Measurements from ENCODE around the gene FRK. TPM values are rescaled to one million over a fixed set of nuclear protein-coding genes. Genes with fewer than 3 reads are reported as not detected.
"Not testable (repeated sequence)": the region's sequence is repeated elsewhere in the genome, so short reads cannot be mapped to it uniquely, and the experiment has no call there.

Gene FRK
- total RNA-seq, 1 donor from 2014 or later = 2.6 TPM

DNA sequence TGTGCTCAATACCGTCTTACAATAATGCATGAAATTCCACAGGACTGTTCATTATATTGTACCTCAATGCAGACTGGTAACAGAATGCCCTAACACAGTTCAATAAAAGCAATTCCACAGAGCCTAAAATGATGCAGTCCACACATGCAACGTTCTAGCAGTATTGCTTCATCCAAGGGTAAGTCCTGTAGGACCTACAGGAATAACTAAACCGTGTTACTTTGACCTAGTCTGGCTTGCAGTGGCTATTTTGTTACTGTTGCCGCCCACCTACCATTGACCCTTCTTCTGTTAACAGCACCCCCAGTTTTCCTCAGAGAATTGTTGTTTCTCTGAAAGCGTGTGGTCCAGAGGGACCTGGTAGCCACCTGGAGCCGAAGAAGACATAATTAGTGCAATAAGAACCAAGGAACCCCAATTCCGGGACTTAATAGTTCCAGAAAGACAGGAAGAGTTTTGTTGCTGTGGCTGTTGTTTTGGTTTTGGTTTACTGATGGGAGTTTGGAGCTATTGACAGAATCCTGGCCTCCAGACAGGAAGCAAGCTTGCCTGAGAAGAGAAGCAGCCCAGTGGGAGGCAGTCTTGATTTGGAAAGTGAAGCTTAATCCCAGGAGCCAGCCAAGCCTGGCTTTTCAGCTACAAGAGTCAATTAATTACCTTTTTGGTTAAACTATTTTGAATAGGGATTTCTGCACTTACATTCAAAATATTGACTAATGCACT is 91.3 kb downstream of the FRK start:
- no peak for DNase-seq (ENCODE audit: low spot score)
- intact Hi-C loops (cut with DNase I) = no loop called here

DNA sequence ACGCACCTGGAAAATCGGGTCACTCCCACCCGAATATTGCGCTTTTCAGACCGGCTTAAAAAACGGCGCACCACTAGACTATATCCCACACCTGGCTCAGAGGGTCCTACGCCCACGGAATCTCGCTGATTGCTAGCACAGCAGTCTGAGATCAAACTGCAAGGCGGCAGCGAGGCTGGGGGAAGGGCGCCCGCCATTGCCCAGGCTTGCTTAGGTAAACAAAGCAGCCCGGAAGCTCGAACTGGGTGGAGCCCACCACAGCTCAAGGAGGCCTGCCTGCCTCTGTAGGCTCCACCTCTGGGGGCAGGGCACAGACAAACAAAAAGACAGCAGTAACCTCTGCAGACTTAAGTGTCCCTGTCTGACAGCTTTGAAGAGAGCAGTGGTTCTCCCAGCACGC is 100.4 kb downstream of the FRK start:
- intact Hi-C loops (cut with DNase I); DNase-seq (ENCODE audit: low spot score): not testable (repeated sequence)

DNA sequence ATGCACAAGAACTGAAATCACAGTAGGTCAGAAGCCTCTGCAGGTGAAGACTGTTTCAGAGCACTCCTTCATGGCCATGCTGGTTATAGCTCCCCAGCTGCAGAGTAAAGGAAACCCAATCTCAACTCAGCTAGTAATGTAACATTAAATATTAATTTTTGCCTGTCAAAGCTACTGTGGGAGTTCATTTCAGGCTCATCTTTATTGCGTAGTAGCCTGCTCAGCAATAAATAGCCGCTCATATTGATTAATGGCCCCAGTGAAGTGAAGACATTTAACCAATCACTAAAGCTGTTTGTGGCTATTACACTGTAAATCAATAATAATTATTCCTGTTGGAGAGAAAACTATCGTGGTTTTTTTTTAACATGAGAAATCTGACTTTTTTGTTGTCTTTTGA is 101.7 kb downstream of the FRK start:
- intact Hi-C loops (cut with DNase I) = no loop called here
- no peak for DNase-seq (ENCODE audit: low spot score)

DNA sequence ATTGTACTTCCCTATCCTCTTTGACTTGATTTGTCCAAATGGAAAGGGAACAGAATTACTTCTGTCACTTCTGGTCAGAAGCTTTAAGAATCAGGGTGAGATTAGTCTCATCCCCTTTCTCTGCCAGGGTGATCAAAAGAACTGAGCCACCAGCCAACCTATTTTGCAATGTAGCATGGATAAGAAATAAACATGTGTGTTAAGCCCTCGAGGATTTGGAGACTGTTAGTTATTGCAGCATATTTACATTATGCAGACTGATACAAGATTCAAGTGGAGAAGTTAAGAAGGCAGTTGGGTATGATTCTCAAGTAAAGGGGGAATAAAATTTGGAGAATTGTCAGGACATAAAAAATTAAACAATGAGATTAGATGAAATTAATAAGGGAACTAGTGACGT is 106.0 kb downstream of the FRK start:
- no peak for DNase-seq (ENCODE audit: low spot score)
- intact Hi-C loops (cut with DNase I) = no loop called here

DNA sequence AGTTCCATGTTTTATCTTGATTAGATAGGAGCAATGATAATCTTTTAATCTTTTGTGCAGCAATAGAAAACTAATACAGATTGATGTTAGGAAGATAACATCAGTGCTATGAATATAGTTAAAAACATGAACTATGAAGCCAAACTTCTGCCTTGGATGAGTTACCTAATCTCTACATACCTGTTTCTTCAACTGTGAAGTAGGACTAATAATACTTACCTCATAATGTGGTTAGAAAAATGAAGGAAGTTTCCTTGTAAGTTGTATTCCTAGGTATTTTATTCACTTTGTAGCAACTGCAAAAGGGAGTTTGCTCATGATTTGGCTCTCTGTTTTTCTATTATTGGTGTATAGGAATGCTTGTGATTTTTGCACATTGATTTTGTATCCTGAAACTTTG is 111.9 kb downstream of the FRK start:
- no peak for DNase-seq (ENCODE audit: low spot score)
- intact Hi-C loops (cut with DNase I) = no loop called here

DNA sequence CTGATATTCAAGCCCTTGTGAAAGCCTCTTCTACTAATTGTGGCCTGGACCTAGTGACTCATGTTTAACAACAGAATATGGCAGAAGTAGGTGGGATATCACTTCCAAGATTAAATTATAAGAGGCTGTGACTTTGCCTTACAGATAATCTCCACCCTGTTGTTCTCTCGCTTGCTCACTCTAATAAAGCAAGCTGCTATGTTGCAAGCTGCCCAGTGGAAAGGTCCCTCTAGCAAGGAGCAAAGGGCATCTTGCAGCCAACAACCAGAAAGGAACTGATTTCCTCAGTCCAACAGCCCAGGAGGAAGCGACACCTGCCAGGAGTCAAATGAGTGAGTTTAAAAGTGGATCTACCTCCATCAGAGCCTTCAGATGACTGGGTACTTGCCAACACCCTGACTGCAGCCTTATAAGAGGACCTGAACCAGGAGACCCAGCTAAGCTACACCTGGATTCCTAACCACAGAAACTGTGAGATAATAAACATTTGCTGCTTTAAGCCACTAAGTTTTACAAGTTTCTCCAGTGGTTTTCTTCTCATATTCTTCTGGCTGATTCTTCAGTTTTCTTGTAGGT is 112.6 kb downstream of the FRK start:
- no peak for DNase-seq (ENCODE audit: low spot score)
- intact Hi-C loops (cut with DNase I) = no loop called here

DNA sequence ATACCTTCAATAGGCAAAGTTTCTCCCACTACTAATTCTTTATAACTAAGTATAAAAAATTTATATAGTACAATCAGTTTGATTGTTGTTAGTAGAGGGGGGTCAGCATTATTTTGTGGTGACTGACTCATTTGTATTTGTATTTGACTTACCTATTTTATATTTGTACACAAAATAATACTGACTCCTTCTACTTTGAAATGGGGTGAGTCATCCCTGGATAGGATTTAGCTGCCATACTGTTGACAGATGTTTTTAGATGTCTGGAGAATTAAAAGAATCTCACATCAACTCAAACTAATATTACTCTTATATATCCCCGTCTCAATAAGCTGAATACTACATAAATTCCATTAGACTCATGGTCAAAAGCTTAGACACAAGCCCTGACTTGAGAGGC is 114.9 kb downstream of the FRK start:
- DNase-seq (ENCODE audit: low spot score) = no peak
- intact Hi-C loops (cut with DNase I) = no loop called here

DNA sequence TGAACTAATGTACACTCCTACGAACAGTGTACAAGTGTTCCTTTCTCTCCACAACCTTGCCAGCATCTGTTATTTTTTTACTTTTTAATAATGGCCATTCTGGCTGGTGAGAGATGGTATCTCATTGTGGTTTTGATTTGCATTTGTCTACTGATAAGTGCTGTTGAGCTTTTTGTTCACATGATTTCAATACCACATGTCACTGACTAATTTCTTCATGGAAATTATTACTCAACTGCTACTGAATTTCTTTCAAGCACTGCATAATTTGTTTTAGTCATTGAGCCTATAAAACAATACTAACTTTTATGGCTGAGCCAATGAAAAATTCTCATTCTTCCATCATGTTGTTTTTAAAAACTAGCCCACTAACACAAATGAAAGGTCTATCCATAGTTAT is 115.4 kb downstream of the FRK start:
- intact Hi-C loops (cut with DNase I) = no loop called here
- no peak for DNase-seq (ENCODE audit: low spot score)

DNA sequence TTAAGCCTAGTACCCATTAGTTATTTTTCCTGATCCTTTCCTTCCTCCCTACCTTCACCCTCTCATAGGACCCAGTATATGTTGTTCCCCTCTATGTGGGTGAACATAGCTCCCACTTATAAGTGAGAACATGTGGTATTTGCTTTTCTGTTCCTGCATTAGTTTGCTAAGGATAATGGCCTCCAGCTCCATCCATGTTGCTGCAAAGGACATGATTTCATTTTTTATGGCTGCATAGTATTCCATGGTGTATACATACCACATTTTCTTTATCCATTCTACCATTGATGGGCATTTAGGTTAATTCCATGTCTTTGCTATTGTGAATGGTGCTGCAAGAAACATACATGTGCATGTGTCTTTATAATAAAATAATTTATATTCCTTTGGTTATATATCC is 115.9 kb downstream of the FRK start:
- DNase-seq (ENCODE audit: low spot score); intact Hi-C loops (cut with DNase I): not testable (repeated sequence)

DNA sequence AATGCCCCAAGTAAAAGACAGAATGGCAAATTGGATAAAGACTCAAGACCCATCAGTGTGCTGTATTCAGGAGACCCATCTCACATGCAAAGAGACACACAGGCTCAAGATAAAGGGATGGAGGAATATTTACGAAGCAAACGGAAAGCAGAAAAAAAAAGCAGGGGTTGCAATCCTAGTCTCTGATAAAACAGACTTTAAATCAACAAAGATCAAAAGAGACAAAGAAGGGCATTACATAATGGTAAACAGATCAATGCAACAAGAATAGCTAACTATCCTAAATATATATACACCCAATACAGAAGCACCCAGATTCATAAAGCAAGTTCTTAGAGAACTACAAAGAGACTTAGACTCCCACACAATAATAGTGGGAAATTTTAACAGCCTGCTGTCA is 123.2 kb downstream of the FRK start:
- DNase-seq (ENCODE audit: low spot score); intact Hi-C loops (cut with DNase I): not testable (repeated sequence)

DNA sequence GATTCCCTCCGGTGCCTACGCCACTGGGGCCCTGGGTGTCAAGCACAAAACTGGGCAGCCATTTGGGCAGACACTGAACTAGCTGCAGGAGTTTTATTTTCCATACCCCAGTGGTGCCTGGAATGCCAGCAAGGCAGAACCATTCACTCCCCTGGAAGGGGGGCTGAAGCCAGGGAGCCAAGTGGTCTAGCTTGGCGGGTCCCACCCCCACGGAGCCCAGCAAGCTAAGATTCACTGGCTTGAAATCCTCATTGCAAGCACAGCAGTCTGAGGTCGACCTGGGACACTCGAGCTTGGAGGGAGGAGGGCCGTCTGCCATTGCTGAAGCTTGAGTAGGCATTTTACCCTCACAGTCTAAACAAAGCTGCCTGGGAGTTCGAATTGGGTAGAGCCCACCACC is 125.3 kb downstream of the FRK start:
- no peak for DNase-seq (ENCODE audit: low spot score)
- intact Hi-C loops (cut with DNase I) = no loop called here

DNA sequence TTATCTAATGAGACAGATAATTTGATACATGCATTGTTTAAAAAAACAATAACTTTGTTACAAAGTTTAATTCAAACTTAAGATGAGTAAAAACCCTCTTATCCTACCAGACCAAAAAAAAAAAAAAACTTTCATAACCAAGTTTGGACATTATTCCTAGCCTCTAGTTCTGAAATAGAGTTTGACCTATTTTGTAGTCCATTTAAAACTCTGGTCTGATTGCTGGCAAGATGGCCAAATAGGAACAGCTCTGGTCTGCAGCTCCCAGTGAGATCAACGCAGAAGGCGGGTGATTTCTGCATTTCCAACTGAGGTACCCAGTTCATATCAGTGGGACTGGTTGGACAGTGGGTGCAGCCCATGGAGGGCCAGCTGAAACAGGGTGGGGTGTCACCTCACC is 125.9 kb downstream of the FRK start:
- intact Hi-C loops (cut with DNase I) = no loop called here
- no peak for DNase-seq (ENCODE audit: low spot score)

DNA sequence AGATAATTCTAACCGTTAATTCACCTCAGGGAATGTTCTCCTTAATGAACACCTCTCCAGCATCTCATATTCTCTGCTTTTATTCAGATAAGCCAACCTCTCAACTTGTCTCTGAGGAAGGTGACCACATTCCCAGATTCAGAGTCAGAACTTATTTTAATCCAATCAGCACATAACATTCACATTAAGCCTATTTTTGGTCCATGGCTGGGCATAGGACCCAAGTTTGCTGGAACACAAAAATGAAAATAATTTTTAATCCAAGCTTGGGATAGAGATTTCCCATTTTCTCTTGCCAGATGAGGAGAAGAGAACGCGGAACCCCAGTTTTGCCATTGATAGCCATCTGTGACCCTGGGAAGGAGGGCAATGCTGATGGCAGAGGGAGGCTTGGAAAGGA is 126.5 kb downstream of the FRK start:
- intact Hi-C loops (cut with DNase I) = no loop called here
- DNase-seq (ENCODE audit: low spot score) = no peak

DNA sequence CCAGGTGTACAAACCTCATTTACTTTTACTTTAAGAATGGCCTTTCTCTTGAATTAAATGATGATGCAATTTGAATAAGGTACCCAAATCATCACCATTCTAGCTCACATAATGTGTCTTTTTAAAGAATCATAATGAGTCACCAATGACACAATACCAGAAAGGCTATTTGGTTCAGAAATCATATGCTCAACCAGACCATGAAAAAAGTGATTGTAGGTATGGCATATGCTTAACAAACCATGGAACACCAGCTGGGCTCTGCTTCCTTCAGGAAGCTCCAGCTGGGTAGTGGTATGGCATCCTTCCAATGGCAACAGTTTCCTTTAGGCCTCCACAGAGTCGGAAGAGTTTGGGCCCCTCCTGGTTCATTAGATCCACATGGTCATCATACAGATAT is 128.2 kb downstream of the FRK start:
- DNase-seq (ENCODE audit: low spot score) = no peak
- intact Hi-C loops (cut with DNase I) = no loop called here

DNA sequence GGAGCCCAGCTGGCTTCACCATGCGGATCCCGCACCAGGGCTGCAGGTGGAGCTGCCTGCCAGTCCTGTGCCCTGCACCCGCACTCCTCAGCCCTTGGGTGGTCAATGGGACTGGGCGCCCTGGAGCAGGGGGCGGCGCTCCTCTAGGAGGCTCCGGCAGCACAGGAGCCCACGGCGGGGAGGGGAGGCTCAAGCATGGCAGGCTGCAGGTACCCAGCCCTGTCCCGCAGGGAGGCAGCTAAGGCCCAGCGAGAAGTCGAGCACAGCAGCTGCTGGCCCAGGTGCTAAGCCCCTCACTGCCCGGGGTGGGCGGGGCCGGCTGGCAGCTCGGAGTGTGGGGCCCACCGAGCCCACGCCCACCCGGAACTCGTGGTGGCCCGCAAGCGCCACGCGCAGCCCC is 132.7 kb downstream of the FRK start:
- DNase-seq (ENCODE audit: low spot score); intact Hi-C loops (cut with DNase I): not testable (repeated sequence)

DNA sequence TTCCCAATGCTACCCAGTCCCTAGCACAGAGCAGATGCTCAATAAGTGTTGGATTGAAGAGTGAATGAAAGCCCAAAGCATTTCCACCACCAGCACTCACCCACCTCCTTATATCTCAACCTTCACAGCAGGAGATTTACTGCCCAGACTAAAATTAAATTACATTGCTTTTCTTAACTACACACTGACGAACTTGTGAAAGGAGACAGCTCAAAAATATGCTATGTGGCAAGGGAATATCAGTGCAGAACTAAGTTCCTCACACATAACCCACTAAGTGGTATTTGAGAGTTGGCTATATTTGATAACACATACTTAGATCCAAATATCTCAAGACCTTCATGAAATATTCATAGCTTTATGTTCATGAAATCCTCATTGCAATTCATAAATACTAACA is 137.7 kb downstream of the FRK start:
- intact Hi-C loops (cut with DNase I) = no loop called here
- no peak for DNase-seq (ENCODE audit: low spot score)

DNA sequence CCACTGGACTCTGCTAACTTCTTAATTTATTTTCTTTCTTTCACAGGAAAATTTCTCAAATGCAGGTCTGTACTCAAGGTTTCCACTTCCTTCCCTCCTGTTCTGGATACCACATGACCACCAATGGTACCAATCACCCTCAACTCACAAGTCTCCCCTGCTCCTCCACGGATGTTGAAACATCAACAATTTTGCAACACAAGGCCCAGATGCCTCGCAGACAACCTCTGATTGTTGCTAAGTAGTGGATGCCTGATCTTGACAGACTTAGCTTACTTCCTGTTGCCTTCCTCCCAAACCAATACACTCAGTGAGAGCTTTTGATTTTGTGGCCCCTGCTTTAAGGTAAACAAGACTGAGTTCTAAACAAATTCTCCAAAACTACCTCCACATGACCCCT is 146.6 kb downstream of the FRK start:
- intact Hi-C loops (cut with DNase I) = no loop called here
- DNase-seq (ENCODE audit: low spot score) = no peak

DNA sequence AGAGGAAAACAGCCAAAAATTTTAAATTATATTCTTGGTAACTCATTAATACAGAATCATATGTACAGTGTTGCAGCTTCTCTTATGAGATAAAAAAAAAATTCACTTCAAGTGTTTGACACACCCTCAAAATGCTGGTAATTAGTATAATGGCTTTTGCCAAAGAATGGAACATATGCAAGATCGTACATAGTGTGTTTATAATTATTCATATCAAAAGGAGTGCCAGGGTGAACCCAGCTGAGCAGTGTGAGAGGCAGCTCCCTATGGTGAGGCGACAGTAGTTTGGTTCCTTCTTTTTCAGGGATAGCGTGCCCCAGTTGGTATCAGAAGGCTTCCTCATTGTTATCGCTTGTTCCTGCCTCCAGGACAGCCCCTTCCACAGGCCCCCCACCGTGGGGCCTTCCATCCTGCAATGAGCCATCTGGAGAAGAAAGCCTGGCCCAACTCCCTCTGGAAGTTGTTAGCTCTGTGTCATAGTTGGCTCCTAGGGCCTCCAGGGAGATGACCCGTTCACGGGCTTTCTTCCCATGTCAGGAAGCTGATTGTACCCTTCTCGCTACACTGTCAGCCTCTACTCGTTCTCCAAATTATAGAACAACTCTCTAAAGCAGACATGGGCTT is 150.7 kb downstream of the FRK start:
- intact Hi-C loops (cut with DNase I) = no loop called here
- no peak for DNase-seq (ENCODE audit: low spot score)

DNA sequence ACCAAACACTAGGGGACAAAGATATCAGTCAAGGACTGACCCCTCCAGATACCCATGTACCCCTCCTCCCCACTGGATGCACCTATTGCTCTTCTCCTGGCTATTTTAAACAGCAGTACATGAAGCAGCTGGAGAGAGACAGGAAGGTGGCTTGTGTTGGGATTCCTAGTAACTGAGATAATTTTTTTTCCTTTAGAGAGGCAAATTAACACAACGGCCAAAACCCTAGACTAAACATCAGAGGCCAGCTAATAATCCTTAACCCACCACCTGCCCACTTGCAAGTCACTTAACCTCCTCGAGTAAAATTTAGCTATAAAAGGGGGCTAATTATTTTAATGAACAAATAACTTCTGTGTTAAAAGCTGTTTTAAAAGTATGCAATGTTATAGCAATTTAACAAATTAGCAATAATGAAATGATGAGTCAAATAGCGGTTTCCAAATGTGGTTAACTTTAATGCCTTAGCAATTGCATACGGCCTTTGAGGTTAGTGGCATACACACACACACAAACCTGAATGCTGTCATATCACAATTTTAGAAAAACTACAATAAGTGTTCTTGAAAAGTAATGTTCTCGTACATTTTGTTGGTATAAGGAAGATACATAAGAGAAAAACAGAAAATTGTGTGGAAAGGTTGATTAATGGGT is 151.7 kb downstream of the FRK start:
- no peak for DNase-seq (ENCODE audit: low spot score)
- intact Hi-C loops (cut with DNase I) = no loop called here

DNA sequence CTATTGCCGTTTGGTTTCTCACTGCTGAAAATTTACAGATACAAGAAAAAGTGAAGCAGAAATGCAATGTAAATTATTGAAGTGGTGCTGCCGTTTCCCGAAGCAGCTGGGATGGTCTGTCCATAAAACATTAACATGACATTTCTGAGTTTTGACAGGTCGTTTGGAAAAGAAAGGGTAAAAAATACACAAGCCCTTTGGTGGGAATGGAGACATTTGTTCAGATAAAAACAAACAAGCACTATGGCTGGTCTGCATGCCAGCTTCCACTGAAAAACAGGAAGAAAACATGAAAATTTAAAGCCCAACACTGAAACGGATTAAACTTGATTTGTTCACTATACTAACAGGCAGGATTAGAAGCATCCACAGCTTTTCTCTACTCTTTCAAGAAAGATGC is 155.2 kb downstream of the FRK start:
- intact Hi-C loops (cut with DNase I) = no loop called here
- DNase-seq (ENCODE audit: low spot score) = no peak

DNA sequence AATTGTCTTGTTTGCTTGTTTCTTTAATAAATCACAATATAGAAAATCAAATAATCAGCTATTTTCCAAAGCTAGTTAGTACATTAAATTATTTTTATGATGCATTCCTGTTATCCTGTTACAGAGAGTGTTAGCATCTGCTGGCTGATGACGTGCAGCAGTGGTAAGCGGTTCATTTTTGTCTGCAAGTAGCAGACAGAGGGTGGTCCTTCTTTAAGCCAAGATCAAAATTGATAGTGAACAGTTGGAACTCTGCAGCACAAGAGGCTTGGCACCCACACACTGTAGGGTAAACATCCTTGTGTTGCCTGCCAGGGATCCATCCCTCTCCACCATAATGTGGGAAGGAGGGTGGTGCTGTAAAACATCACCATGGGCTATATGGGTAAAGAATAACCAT is 158.3 kb downstream of the FRK start:
- intact Hi-C loops (cut with DNase I) = no loop called here
- DNase-seq (ENCODE audit: low spot score) = no peak
